ENCODE measurements around the gene DPH1.

Gene DPH1

DNA sequence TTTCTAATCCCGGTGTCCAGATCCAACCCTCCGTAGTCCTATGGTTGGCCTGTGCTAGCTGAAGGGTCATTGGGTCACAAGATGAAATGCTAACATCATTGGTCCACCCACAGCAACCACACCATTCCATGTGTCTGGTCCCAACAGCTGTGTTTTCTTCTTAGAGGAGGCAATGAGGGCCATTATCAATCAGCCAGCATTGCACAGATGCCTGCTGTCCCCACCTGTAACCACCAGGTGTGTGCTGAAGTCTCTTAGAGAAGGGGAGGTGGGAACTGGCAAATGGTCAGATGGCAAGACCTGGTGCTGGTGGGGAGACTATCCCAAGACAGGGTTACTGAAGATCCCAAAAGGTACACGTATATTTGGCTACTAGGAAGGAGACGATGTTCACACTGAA, 62.3 kb downstream of the DPH1 start:
- 0 out of 22 replicates have a peak, but pooled peaks cover 0 to 4% (median 0%) of the 10 kb centered on the region in 11 experiments for H3K9me3 ChIP-seq (replicated peaks in 1 of 11)
- H3K9ac ChIP-seq, result no peak overlapping the region
- peaks cover 0 to 26% (median 2%) of the 10 kb centered on the region in 11 experiments; a peak in 8 of 22 replicates for H4K20me1 ChIP-seq
- H3K4me3 ChIP-seq, result no peak overlapping the region
- H3K4me2 ChIP-seq, result no peak overlapping the region
- H3K27ac ChIP-seq, result no peak overlapping the region
- no peak for TF ChIP-seq Cebpa-rat (IDR thresholded peaks at IDR 0.05)
- peaks cover 42 to 64% (median 58%) of the 10 kb centered on the region in 10 experiments for H3K4me1 ChIP-seq
- peaks cover 0 to 29% (median 16%) of the 10 kb centered on the region in 11 experiments; a peak in 14 of 22 replicates for H3K36me3 ChIP-seq
- no peaks in the 10 kb centered on the region for H3K27me3 ChIP-seq

GRCh38 chr17:2093349-2093748, 63.4 kb downstream of the DPH1 start:
- H3K4me3 ChIP-seq, result no peak overlapping the region
- H3K9ac ChIP-seq, result no peak overlapping the region
- H3K27me3 ChIP-seq, result no peaks in the 10 kb centered on the region
- H3K4me1 ChIP-seq, result peaks cover 31 to 53% (median 47%) of the 10 kb centered on the region in 10 experiments
- no peak overlapping the region for H3K4me2 ChIP-seq
- H3K36me3 ChIP-seq, result peaks cover 0 to 38% (median 20%) of the 10 kb centered on the region in 11 experiments; a peak in 15 of 22 replicates
- H3K27ac ChIP-seq, result no peak overlapping the region
- 0 out of 22 replicates have a peak, but pooled peaks cover 0 to 4% (median 0%) of the 10 kb centered on the region in 11 experiments for H3K9me3 ChIP-seq (replicated peaks in 1 of 11)
- no peak for TF ChIP-seq Cebpa-rat (IDR thresholded peaks at IDR 0.05)
- peaks cover 0 to 15% (median 0%) of the 10 kb centered on the region in 11 experiments; a peak in 7 of 22 replicates for H4K20me1 ChIP-seq

Data from BLaER1 treated with 17β-estradiol and CSF1 and Interleukin-3, amounts not matched to agents 10 nM and 100 nM (cell line).